ENCODE data around the gene GLP2R. TPM values are rescaled to one million over a fixed set of nuclear protein-coding genes. Genes with fewer than 3 reads are reported as not detected.
A peak's percentile ranks its signal among the peaks of the same experiment; 100 is the strongest.

GLP2R gene
- total and polyA plus RNA-seq, 2 of the 8 experiments (the other 6 are each of a cell fraction or from before 2014, with no cell fraction given) = not detected

DNA sequence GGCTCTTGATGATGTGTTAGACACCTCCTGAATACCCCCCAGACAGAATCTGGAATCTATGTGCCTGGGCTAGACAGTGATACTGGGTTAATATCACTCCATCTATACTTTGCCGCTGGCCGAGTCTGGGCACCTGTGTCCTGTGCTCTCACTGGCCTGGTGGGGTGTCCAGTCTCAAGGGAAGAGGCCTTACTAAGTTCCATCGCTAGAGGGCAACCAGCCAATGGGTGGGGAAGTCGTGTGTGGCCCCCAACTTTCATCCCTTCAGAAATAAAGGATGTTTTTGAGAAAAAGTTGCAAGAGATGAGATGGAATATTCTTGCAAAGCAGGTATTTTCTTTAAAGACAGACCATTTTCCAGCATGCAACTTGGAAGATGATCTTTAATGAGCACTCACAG lies 1.6 kb upstream of the GLP2R start:
- H4K20me1 ChIP-seq (replicated peaks in 1 of 2; ENCODE audit: control insufficient read depth in 1 of 2, insufficient read depth in 2 of 2, low read length in 2 of 2) = no peaks in the 10 kb centered on the region
- no peaks in the 10 kb centered on the region for H3K9me3 ChIP-seq (ENCODE audit: insufficient read depth in 2 of 2, low read depth in 1 of 2, low read length in 1 of 2)
- no peak overlapping the region for H4K5ac ChIP-seq (ENCODE audit: insufficient read length, low read depth, low read length)
- H3K18ac ChIP-seq (ENCODE audit: extremely low read depth, low read length) = no peak overlapping the region
- H3K4me2 ChIP-seq (ENCODE audit: insufficient read depth in 1 of 2, low read depth in 2 of 2, low read length in 2 of 2) = no peak overlapping the region
- H4K91ac ChIP-seq (replicated peaks; ENCODE audit: insufficient read length, low read length) = no peak overlapping the region
- FAIRE-seq (no peak), DNase-seq (ENCODE audit: low read depth in 1 of 2, low spot score in 2 of 2) (no peak)
- CTCF ChIA-PET (ENCODE audit: partially characterized antibody) = interaction anchor here (1.2 to 1.3 kb wide), 2 partner anchors 14 to 18 kb away, joined by 3 to 8 read pairs; no protein-coding TSS in a partner anchor
- H3K23me2 ChIP-seq (ENCODE audit: low read depth, low read length) = peaks cover 2% of the 10 kb centered on the region; the same call in 1 of the 2 replicates
- no peak overlapping the region for H2BK12ac ChIP-seq (ENCODE audit: low read depth, low read length)
- no peak overlapping the region for H4K8ac ChIP-seq (ENCODE audit: extremely low read depth, insufficient read depth, low read length)
- no peak overlapping the region for H3K23ac ChIP-seq (ENCODE audit: insufficient read length)
- POLR2A ChIA-PET (ENCODE audit: partially characterized antibody) = no interaction called here
- no peaks in the 10 kb centered on the region for H3K79me2 ChIP-seq (ENCODE audit: control insufficient read depth in 1 of 2, insufficient read depth in 2 of 2, low read length in 2 of 2)
- peaks cover 0 to 2% (median 0%) of the 10 kb centered on the region in 4 experiments; a peak in 1 of 7 replicates for H3K4me1 ChIP-seq (replicated peaks in 1 of 4; ENCODE audit: control insufficient read depth in 3 of 4, insufficient read depth in 4 of 4, low read length in 3 of 4)
- H3K27ac ChIP-seq (ENCODE audit: low read depth, low read length) = no peak overlapping the region
- H3K36me3 ChIP-seq (ENCODE audit: control insufficient read depth in 2 of 4, insufficient read depth in 4 of 4, low read length in 3 of 4) = no peaks in the 10 kb centered on the region
- H3K14ac ChIP-seq (ENCODE audit: insufficient read length) = no peak overlapping the region
- H2AK5ac ChIP-seq (ENCODE audit: low read depth, low read length) = no peak overlapping the region
- no peaks in the 10 kb centered on the region for H3K79me1 ChIP-seq (ENCODE audit: low read depth, low read length)
- WGBS, 2 experiments (ENCODE audit: extremely low coverage in 1 of 2, insufficient coverage in 1 of 2, insufficient read length in 1 of 2, insufficient replicate concordance in 2 of 2, low coverage in 1 of 2, low lambda C conversion rate in 2 of 2, missing lambda C conversion rate in 1 of 2) = 58% methylated on average over 4 of the region's 4 CpGs; no CpG with 5 or more reads in 1 of the 2 experiments
- TF ChIP-seq, protein P1, sequence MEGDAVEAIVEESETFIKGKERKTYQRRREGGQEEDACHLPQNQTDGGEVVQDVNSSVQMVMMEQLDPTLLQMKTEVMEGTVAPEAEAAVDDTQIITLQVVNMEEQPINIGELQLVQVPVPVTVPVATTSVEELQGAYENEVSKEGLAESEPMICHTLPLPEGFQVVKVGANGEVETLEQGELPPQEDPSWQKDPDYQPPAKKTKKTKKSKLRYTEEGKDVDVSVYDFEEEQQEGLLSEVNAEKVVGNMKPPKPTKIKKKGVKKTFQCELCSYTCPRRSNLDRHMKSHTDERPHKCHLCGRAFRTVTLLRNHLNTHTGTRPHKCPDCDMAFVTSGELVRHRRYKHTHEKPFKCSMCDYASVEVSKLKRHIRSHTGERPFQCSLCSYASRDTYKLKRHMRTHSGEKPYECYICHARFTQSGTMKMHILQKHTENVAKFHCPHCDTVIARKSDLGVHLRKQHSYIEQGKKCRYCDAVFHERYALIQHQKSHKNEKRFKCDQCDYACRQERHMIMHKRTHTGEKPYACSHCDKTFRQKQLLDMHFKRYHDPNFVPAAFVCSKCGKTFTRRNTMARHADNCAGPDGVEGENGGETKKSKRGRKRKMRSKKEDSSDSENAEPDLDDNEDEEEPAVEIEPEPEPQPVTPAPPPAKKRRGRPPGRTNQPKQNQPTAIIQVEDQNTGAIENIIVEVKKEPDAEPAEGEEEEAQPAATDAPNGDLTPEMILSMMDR (IDR thresholded peaks at IDR 0.05; ENCODE audit: control extremely low read depth in 1 of 3, insufficient read depth in 1 of 3, low read depth in 1 of 3, low read length in 3 of 3) = peak; percentile 31 to 47 (median 35); a peak in 3 of 4 replicates
- no peak for TF ChIP-seq RBBP5 (IDR thresholded peaks at IDR 0.05; ENCODE audit: borderline replicate concordance, low read depth, low read length)
- TF ChIP-seq RAD21 (IDR thresholded peaks at IDR 0.05 in 1 of 2, conservative IDR thresholded peaks at IDR 0.05 in 1 of 2; ENCODE audit: low read depth in 2 of 2, low read length in 2 of 2) = peak; percentile 22 to 28; a peak in 1 of 4 replicates
- no peak overlapping the region for H3K4me3 ChIP-seq (ENCODE audit: extremely low read depth in 1 of 4, insufficient read depth in 2 of 4, low read depth in 3 of 4, low read length in 4 of 4)
- H2BK5ac ChIP-seq (ENCODE audit: low read depth, low read length) = no peak overlapping the region
- H2BK15ac ChIP-seq (ENCODE audit: low read length) = no peak overlapping the region
- no peak overlapping the region for H3K4ac ChIP-seq (replicated peaks; ENCODE audit: insufficient read length, low read depth, low read length)
- no peak overlapping the region for H3K9ac ChIP-seq (replicated peaks in 1 of 4; ENCODE audit: extremely low read depth in 1 of 4, low read depth in 3 of 4, low read length in 3 of 4)
- H2BK20ac ChIP-seq (ENCODE audit: low read length) = no peak overlapping the region
- no peaks in the 10 kb centered on the region for H3K27me3 ChIP-seq (replicated peaks in 1 of 4; ENCODE audit: control insufficient read depth in 3 of 4, extremely low read depth in 1 of 4, insufficient read depth in 3 of 4, low read length in 3 of 4)
- no peak overlapping the region for H2AFZ ChIP-seq (ENCODE audit: low read length)
- no peak overlapping the region for H2BK120ac ChIP-seq (replicated peaks; ENCODE audit: low read depth, low read length)
- H3K56ac ChIP-seq (replicated peaks; ENCODE audit: insufficient read length, low read depth, low read length) = no peak overlapping the region

Measured in H1 (cell line).